ENCODE data around the gene FAM20A. TPM values are rescaled to one million over a fixed set of nuclear protein-coding genes. Genes with fewer than 3 reads are reported as not detected.

Gene FAM20A
- not detected in 2 replicates for total RNA-seq

DNA sequence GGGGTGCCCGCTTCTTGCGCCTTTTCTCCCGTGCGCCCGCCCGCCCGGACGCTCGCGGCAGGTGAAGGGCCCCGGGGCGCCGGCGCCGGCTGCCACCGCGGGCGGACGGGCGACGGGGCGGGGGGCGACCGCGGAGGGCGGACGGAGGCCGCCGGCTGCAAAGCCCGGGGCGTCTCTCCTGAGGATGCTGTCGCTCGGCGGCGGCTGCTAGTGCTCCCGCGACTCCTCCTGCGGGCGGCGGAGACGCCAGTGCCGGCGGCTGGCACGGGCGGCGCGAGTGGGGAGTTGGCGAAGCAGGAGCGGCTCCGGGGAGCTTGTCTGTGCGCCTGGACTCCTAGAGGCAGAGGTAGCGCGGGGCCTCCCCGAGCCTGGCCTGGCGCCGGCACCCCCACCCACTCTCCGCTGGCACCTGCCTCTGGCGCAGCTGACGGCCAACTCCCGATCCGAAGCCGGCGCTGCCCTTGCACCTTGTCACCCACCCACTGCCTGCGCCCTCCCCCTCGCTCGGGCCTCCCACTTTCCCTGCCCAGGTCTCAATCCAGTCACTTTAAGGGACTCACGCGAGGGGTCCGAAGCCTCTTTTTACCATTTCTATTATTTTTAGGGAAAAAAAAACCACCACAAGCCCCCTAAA is at the start of gene FAM20A:
Gene FAM20A (minus strand): TSS at position 437 of the 634 bp plus-strand sequence. CDS start 701 bp downstream, outside the sequence.
- intact Hi-C loops (cut with micrococcal nuclease), result no loop called here

DNA sequence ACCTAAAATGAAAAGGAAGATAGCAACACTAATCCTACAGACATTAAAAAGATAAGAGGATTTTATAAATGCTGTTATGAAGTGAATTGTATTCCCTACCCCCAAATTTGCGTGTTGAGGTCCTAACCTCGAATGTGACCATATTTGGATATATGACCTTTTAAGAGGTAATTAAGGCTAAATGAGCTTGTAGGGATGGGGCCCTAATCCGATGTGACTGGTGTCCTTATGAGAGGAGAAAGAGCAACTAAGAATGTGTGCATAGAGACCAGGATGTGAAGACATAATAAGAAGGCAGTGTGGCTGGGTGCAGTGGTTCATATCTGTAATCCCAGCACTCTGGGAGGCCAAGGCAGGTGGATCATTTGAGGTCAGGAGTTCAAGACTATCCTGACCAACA is 48.2 kb upstream of the FAM20A start:
- intact Hi-C loops (cut with micrococcal nuclease), result no loop called here

GRCh38 chr17:68646626-68647526 is 45.7 kb upstream of the FAM20A start:
- intact Hi-C loops (cut with micrococcal nuclease), result no loop called here

GRCh38 chr17:68642118-68642412 is 40.9 kb upstream of the FAM20A start:
- intact Hi-C loops (cut with micrococcal nuclease), result no loop called here

- intact Hi-C loops (cut with micrococcal nuclease), result no loop called here
Measured at GRCh38 chr17:68641276-68642117, 40.3 kb upstream of the FAM20A start.

- intact Hi-C loops (cut with micrococcal nuclease), result no loop called here
Measured at GRCh38 chr17:68640242-68640989, 39.2 kb upstream of the FAM20A start.

GRCh38 chr17:68634345-68634876 is 33.2 kb upstream of the FAM20A start:
- intact Hi-C loops (cut with micrococcal nuclease), result no loop called here

DNA sequence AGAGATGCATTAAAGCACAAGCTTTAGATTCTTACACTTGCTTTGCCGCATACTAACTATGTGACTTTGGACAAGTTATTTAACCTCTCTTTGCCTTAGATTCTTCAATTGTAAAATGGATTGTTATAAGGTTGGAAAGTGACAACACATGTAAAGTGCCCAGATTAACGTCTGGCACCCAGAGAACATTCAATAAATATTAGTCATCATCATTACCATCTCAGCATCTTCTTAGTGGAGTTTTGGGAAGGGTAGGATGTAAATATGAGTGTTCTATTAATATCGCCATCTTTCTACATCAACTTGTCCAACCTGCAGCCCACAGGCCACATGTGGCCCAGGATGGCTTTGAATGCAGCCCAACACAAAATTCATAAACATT is 27.4 kb upstream of the FAM20A start:
- intact Hi-C loops (cut with micrococcal nuclease), result no loop called here

DNA sequence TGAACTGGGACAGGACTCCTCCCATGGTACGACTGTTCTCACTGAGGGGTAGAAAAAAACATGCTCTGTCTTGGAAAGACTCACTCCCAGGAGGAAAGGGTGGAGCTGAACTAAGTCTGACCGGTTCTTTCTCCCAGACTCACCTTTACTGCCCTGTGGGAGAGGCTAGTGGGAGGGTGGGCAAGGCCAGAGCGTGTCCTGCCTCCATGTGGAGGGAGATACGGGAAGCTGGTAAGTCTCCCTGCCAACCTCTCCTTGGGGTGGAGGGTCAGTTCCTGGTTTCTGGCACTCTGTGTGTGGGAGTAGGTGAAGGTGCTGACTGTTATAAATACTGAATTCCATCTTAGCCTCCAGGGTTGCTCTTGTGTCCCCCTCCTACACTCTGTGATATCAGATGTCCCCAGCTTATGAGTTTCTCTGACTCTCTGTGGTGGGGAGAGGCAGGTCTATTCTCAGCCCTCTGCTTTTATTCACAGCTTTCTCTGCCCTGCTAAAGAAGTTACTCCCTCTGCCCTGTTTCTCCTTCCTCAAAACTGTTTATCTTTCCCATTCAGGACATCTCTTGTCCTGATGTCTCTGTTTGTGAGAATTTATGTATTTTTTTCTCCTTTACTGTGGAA is 26.9 kb upstream of the FAM20A start:
- intact Hi-C loops (cut with micrococcal nuclease), result no loop called here

DNA sequence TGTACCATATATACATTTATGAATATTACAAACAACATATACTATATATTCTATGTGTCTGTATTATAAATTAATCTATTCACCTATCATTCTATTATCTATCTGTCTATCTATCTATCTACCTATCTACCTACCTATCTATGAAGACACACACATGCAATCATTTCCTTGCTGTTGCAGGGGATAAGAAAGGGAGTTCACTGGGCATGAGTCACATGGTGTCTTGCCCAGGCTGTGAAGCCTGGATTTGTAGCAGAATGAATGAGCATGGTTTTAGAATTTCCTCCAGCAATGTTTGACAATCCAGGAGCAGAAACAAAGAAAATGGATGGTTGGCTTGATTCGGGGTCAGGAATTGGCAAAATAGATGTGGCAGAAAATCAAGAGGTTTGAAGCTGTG is 23.2 kb upstream of the FAM20A start:
- intact Hi-C loops (cut with micrococcal nuclease), result no loop called here

- intact Hi-C loops (cut with micrococcal nuclease), result no loop called here
Measured at GRCh38 chr17:68623811-68624210, 22.6 kb upstream of the FAM20A start.

GRCh38 chr17:68622423-68622822 is 21.3 kb upstream of the FAM20A start:
- intact Hi-C loops (cut with micrococcal nuclease), result no loop called here

DNA sequence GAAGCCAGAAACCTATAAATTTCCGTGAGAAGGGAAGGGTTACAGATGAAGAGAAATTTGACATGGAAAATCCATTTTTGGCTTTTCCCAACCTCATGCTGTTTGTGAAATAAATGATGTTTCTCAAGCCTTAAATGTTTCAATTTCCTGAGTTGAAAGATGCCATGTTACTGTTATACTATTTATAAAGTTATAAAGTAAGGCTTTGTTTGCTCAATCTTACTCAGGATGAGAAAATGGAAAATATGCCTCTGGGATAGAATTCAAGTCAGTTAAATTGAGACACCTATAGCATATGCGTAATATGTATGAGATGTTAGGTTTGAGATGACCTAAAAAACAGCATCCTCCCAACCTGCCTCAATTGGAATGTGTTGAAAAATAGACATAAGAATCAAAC is 19.9 kb upstream of the FAM20A start:
- intact Hi-C loops (cut with micrococcal nuclease), result no loop called here

GRCh38 chr17:68616334-68616733 is 15.2 kb upstream of the FAM20A start:
- intact Hi-C loops (cut with micrococcal nuclease), result loop anchor here (10.0 kb wide), 1 partner anchor 148 kb away; no protein-coding TSS in a partner anchor

- intact Hi-C loops (cut with micrococcal nuclease), result loop anchor here (10.0 kb wide), 1 partner anchor 150 kb away; no protein-coding TSS in a partner anchor
Measured at GRCh38 chr17:68614718-68615117, 13.6 kb upstream of the FAM20A start.

DNA sequence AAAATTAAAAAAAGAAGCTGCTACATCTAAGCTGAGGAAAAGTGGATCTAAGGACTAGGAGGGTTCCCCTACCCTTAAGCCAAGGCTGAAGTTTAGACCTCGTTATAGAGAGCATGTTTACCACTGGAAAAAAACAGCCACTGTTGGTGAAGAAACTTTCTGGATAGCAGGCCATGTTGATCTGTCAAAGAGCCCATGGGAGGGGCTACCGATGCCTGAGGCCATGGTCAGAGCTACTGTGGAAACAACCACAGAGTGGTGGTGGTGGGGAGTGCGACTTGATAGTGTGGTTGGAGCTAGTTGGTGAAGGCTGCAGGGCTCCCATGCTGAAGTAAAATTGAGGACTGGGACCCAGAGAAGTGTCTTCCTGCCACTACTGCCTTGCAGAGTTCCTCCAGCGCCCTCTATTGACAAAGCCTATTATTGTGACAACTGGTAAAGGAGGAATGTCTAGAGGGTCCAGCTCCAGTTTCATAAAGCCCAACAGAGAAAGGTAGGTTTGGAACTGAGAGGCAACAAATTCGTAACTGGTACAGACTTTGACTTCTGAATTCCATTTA is 12.7 kb upstream of the FAM20A start:
- intact Hi-C loops (cut with micrococcal nuclease), result loop anchor here (10.0 kb wide), 1 partner anchor 151 kb away; no protein-coding TSS in a partner anchor

DNA sequence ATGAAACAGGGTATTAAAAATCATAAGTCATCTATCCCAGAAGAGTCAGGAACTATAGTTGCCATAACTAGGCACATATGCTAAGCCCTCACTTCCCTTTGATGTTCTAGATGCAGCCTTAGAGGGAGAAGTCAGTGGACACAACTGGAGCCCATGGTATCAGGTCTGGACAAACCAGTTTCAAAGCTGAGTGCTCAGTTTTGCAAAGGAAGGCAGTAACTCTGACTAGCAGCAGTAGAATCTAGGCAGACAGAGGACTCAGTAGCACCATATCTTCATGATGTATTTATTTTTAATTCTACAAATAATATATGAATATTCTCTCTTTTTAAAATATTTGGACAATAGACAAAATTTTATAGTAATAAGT is 11.7 kb upstream of the FAM20A start:
- intact Hi-C loops (cut with micrococcal nuclease), result loop anchor here (10.0 kb wide), 1 partner anchor 152 kb away; no protein-coding TSS in a partner anchor

GRCh38 chr17:68612209-68612922 is 11.2 kb upstream of the FAM20A start:
- intact Hi-C loops (cut with micrococcal nuclease), result loop anchor here (10.0 kb wide), 1 partner anchor 152 kb away; no protein-coding TSS in a partner anchor

Data from T-helper 2 cell treated with Interferon-gamma antibody and Interleukin-4, amounts not matched to agents 100 ng/mL and 5 ng/mL, for 36 hours (primary cell).